ENCODE data around the gene ZMYND8.
"Not testable (repeated sequence)": the region's sequence is repeated elsewhere in the genome, so short reads cannot be mapped to it uniquely, and the experiment has no call there.

The ZMYND8 gene

DNA sequence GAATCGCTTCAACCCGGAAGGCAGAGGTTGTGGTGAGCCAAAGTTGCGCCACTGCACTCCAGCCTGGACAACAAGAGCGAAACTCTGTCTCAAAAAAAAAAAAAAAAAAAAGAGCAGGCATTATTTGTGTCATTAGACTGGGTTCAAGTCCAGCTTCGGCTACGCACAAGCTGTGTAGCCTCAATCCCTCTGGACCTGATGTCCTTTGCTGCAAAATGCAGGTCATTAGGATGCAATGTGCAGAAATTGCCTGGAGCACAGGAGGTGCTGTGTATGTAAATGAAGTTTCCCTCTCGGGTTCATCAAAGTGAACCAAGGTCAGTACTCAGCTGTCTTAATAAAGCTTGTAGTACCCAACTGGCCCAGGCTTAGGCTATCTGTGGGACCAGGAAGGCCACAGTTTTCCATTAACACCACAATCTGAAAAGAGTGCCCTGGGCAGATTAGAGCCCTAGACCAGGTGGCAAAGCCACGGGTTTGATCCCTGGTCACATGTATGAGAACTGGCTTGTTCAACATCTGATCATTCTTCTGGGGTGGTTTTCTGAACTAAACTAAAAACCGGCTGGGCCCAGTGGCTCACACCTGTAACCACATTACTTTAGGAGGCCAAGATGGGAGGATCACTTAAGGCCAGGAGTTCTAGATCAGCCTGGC is 155.3 kb downstream of the ZMYND8 start:
- no peak for DNase-seq

DNA sequence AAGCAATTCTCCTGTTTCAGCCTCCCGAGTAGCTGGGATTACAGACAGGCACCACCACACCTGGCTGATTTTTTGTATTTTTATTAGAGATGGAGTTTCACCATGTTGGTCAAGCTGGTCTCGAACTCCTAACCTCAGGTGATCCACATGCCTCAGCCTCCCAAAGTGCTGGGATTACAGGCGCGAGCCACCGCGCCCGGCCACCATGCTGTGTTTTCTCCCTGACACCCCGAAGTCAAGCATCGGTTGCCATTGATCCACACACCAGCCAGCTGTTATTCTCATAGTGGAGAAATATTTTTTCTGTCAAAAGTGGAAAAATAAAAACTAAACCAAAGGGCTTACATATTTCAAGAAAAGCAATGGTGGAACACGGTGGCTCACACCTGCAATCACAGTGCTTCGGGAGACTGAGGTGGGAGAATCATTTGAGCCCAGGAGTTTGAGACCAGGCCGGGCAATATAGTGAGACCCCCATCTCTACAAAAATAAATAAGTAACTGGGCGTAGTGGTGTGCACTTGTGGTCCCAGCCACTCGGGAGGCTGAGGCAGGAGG is 157.4 kb downstream of the ZMYND8 start:
- no peak for DNase-seq

DNA sequence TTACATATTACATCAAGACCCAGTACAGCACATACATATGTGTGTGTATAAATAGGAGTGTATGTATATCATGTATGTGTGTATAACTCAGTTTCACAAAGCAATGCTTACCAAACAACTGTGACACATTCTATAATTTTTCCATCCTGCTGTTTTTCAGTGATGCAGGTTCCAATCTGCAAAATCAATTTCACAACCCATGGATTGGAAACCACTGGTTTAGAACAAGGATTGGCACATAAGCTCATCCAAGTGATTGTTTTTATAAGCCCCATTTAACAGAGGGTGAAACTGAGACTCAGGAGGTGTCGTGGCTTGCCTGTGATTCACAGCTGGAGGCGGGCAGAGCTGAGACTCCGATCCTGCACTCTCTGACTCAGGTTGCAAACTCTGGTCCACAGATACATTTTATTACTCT is 158.2 kb downstream of the ZMYND8 start:
- no peak for DNase-seq

DNA sequence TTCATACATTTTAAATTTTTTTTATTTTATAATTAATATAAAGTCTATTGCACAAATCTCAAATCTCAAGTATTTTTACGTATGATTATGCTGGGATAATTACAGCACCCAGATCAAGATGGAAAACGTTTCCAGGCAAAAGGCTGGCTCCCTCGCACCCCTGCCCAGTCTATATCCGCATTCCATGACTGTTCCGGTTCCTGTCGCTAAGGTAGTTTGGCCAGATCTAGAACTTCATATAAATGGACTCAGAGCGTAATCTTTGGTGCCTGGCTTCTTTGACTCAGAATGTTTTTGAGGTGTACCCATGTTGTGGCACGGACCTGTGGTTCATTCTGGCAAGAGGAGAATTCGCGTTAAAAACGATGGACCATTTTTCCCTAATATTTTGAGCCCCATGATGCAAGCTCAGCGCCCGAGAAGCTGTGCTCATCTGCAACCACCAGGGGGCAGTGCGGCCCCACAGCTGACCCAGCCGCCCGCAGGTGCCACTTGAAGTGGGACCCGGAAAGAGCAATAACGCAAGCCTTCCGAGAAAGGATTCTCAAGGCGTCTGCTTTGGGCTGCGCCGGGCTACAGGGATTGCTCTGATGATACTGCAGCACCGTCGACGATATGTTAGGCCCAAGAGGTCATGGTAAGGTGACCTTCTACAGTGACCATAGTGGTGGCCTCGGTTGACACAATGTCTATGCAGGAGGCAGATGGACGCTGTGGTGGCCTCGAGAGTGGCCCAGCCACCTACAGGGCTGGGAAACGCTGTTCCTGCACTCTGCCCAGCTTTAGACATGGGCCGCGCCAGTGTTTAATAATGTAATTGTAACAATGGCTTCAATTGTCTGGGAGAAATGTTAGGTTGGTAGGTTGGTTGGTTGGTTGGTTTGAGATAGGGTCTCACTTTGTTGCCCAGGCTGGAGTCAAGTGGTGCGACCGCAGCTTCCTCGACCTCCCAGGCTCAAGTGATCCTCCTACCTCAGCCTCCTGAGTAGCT is 160.1 kb downstream of the ZMYND8 start:
- no peak for DNase-seq

DNA sequence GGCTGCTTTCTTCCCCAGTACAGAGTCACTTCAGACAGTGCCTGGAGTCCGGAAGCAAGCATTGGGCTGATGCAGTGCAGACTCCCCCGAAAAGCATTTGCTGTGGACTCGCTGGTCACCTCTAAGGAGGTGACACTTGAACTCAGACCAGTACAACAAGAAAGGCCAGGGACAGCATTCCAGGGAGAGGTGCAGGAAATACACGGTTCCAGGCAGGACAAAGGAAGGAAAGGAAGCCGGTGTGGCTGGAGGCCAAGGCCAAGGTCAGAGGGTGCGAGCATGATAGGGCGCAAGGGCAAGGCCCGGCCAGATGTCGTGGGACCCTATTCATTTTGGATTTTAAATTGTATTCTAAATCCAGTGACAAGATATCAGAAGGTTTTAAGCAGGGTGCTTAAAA is 160.9 kb downstream of the ZMYND8 start:
- DNase-seq: no peak

DNA sequence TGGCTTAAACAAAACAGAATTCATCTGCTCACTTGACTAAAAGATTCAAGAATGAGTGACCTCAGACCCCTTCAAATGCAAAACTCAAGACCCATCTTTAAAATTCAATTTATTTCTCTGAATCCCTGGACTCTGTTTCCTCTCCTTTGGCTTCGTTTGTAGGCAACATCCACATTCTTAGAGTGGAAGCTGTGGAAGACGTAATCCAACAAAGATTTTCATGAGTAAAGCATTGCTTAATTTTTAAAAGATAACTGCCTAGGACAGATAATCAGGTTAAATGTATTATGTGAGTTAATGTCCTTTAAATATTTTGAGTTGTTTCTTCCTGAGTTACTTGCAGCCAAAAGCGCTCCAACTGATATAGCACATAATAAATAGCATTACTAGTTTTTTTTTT is 164.5 kb downstream of the ZMYND8 start:
- DNase-seq: no peak

DNA sequence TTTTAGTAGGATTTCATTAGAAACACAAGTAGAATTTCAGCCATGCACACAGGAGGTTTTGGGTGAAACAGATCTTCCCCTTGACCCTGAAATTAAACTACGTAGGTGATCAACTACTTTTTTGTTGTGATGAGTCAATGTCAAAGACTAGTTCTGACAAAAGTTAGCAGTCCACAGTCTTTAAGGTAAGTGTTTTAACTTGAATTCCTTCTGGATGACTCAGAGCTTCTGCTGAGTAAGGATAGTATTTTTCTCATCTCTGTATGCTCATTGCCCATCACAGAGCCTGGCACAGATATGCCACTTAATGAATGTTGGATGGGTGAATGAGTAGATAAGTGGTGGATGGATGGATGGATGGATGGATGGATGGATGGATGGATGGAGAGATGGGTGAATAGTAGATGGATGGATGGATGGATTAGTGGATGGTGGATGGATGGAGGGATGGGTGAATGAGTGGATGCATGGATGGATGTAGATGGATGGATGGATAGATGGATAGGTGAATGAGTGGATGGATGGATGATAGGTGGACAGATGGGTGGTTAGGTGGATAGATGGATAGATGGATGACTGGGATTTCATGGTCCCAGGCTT is 165.3 kb downstream of the ZMYND8 start:
- DNase-seq: no peak

DNA sequence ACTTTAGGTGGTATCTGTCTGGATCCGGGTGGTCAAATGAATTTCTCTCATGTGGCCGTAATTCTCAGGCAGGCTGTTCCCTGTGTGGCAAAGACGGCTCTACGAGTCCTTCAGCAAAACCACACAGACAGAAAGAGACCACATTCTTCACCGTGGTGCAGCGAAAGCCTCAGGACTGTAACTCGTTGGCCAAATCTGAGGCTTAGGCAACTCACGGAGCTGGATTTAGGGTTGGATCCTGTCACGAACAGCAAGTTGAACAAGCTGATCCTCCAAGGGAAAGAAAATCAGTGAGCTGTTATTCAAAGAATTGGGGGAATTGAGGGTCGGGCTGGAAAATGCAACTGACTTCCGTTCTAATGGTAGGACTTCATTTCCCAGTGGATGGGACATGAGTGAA is 167.4 kb downstream of the ZMYND8 start:
- no peak for DNase-seq

DNA sequence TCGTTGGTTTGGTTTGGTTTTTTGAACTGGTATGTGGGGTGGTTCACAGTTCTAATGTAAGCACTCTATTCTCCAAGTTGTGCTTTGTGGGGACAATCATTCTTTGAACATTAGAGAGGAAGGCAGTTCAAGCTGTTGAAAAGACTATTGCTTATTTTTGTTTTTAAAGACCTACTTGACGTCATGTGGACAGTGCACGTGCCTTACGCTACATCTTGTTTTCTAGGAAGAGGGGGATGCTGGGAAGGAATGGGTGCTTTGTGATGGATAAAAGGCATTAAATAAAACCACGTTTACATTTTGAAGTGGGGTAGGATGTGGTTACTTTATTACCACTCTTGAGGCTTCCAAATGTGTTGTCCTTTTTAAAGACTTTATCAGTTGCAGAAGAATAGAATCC is 168.0 kb downstream of the ZMYND8 start:
- DNase-seq: no peak

DNA sequence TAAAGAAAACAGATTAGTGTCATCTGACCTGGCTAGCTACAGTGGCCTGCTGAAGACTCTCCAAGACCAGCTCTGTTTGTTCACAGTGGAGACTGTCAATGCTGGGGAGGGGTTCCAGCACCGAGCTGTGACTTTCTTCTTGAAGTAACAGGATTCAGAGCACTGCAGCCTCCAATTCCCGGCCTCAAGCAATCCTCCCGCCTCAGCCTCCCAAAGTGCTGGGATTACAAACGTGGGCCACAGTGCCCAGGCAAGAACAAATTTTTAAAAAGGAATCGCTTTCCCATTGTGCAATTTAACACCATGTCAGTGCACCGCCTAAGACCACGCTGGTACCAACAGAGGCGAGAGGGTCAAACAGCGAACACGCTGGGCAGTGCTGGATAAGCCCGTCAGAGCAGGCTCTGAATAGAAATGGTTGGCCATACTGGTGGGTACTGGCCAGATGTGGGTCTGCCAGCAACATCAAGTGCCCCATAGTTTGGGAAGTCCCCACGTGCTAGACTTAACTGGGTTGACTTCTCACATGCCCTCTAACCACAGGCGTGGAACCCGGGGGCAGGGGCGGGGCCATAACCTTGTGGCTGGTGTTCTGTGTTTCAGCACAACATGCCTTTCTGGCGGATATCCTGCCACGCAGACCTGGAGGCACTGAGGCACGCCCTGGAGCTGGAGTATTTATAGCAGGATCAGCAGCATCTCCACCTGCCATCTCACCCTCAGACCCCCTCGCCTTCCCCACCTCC is 168.9 kb downstream of the ZMYND8 start:
- DNase-seq: no peak

DNA sequence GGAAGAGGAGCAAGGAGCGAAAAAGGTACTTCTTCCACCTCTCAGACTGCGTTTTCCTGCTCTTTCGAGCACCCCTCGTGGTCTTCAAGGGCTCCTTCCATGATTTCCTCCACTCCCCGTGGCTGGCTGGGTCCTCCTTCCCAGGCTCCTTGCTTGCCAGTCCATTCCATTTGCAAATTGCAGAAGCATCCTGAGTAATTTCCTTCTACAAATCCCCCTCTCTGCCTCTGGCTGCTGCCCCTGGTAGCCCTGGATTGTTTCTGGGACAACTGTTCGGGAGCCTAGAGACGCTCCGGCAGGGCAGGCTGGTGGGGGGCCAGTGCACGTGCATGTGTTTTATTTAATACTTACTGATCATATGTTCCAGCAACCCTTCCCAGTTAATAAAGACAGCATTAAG is 173.1 kb downstream of the ZMYND8 start:
- DNase-seq: no peak

DNA sequence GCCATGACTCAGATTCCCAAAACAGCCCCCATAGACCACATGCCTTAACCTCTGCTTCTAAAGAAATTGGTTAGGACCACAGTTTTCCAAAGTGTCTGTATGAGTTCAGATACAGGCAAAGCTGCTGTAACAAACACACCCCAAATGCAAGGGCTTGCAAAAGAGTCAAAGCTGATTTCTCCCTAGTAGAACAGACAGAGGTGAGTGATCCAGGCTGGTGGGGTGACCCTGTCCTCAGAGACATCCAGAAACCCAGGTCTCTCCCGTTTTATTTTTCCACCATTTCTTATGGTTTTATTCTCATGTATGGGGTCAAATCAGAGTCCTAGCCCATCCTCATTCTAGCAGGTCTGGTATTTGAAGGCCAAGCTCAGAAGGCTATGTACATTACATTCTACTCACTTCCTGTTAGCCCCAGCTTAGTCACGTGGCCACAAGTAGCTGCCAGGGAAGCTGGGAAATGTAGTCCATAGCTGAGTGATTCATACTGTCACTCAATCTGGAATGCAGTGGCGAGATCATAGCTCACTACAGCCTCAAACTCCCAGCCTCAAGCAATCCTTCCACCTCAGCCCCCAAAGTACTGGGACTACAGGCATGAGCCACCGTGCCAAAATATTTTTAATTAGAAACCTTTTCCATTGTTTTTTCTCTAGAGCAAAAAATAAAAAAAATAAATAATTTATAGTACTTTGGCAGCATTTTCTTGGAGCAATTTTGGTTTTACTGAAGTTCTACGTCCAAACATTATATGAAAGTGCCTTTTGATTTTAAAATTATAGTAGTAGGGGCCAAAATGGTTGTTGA is 175.2 kb downstream of the ZMYND8 start:
- DNase-seq: no peak

DNA sequence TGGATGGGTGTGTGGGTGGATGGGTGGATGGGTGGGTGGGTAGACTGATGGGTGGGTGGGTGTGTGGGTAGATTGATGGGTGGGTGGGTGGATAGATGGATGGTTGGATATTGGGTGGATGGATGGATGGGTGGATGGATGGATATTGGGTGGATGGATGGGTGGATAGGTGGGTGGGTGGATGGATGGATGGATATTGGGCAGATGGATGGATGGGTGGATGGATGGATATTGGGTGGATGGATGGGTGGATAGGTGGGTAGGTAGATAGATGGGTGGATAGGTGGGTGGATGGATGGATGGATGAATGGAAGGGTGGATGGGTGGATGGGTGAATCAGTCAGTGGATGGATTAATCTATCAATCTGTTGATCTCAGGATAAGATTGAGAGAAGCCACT is 177.2 kb downstream of the ZMYND8 start:
- DNase-seq: no peak

DNA sequence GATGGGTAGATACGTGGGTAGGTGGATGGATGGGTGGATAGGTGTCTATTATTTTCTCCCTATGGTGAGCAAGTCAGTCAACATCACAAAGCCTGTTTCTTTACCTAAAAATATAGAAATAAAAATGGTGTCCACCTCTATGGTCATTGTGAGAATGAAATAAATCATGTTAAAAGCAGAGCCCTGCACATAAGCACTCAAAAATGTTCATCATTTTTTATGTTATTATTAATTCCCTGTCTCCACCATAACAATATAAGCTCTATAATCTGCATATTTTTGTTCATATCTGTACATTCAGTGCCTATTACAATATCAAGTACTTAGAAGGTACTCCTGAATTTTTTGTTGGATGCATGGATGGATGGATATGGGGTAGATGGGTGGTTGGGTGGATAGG is 177.6 kb downstream of the ZMYND8 start:
- no peak for DNase-seq

DNA sequence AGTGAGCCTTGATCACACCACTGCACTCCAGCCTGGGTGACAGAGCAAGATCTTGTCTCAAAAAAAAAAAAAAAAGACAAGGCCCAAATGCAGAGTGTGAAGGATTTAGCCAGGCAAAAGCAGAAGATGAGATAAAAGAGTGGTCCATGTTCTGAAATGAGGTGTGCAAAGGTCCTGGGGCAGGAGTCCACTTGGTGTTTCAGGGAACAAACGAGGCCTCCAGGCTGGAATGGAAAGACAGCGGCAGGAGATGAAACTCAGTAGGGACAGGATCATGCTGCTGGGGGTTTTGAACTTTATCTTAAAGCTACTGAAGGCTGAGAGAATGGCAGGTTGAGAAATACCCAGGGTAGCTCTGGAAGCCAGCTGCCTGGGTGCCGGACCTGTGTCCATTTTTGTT is 178.2 kb downstream of the ZMYND8 start:
- no peak for DNase-seq

DNA sequence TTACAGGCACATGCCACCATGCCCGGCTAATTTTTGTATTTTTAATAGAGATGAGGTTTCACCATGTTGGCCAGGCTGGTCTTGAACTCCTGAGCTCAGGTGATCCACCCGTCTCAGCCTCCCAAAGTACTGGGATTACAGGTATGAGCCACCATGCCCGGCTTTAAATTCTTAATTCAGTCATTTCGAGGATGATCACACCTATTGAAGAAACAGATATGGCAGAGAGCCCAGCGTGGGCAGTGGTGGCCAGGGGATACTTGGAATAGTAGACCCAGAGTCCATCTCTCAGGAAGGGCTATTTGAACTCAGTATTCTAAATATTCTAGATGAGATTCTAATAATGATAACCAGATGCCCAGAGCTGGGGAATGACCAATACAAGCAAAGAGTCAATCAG is 180.3 kb downstream of the ZMYND8 start:
- DNase-seq: not testable (repeated sequence)

DNA sequence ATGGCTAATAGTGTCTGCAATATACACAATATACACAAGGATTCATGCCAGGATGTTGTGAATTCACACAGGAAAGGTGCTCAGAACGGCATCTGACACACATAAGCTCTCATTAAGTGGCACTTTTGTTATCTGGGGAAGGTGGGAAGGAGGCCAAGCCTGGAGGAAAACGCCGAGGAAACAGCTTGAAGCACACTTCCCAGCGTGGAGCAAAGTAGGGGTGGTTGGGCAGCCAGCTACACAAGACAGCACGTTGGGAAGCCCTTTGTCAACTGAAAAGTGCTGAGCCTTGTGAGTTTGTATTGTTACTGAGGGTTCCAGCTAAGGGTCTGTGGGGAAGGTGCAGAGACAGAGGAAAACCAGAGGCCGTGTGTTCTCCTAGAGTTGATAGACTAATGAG is 181.0 kb downstream of the ZMYND8 start:
- no peak for DNase-seq

DNA sequence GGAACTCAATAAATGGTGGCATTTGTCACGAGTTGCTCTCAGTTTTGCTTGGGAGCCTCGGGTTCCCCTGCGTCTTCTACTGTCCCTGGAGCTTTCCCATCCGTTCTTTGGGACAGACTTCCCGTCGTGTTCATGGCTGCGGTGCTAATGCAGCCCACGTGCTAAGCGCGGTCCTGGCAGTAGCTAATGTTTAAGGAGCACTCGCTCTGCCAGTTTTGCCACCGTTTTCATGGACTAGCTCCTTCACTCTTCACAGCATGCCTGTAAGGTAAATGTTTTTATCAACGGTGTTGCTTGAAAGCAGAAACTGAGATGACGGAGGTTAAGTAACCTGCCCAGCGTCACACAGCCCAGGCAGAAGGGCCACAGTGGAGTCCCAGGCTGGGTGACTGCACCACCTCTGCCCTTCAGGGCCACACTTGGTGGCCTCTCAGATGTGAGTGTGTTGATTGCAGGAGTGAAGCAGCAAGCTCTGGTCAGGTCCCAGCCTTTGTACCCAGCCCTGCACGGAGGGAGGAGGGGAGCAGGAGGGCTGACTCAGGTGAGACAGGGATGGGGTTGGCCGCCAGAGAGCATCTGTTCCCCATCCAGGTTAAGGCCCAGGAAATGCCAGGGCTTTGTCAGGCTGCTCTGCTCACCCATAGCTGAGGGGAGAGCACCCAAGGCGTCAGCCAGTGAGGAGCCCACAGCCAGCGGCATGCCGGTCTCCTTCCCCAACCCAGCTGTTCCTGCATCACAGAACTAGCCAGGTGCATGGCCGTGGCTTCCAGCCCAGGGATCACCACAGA is 181.8 kb downstream of the ZMYND8 start:
- DNase-seq: no peak

DNA sequence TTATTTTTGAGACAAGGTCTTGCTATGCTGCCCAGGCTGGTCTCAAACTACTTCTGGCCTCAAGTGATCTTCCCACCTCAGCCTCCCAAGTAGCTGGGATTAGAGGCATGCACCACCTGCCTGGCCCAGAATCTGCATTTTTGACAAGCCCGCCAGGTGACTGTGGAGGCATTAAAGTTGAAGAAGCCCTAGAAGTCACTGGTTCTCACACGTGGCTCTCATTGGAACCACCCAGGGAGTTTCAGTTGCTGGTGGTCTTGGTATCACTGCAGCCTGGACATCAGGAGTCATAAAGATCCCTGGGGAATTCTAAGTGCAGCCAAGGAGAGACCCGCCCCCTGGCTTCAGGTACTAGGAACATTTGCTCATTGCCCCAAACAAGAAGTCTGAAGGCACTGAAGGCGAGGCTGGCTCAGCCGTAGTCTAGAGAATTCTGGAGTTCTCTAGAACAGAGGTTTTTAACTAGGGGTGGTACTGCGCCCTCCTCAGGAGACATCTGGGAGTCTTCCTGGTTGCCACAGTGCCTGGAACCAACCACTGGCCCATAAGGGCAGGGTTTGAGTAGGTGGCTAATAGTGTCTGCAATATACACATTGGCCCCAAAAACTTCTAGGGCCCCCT is 182.8 kb downstream of the ZMYND8 start:
- no peak for DNase-seq

DNA sequence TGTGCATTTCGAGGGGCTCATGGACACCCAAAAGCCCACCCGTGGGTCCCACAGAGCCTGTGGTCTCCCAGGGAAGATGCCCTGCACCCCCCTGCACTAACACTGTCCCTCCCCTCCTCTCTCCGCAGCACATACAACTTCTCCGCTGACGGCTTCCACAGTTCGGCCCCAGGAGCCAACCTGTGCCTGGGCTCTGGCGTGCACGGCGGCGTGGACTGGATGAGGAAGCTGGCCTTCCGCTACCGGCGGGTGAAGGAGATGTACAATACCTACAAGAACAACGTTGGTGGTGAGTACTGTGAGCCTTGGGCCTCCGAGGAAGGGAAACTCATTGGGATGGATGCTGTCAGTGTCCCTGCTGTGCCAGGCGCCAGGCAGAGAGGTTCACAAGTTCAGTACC is 183.9 kb downstream of the ZMYND8 start:
- DNase-seq: no peak

DNA sequence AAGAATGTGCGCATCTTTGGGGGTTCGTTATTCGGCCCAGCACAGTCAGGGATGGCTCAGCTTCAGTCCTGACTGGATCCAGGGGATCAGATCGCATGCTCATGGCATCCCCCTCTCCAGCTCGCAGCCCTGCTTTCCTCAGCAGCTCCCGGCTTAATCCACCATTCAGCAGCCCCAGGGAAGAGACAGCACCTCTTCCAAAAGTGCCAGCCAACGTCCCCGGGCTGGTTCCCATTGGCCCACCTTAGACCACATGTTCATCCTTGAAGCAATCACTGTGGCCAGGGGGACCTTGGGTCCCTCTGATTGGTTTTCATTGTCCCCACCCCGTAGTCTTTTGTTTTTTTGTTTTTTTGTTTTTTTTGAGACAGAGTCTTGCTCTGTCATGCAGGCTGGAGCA is 188.7 kb downstream of the ZMYND8 start:
- DNase-seq: no peak
